HG02798 (cell line): ENCODE results near the gene MTIF3.

Experiments
- ATAC-seq: cut with Tn5 transposase; IDR thresholded peaks from one replicate; pipeline ENCODE4 v1.9.1; 2021; ENCODE audit warnings: mild to moderate bottlenecking; ENCODE audit not compliant: unreplicated experiment, poor library complexity

Gene MTIF3

GRCh38 chr13:27449936-27450828, at the start of gene MTIF3:
Gene MTIF3 (minus strand): TSS chr13:27450564. CDS start chr13:27440448, 10,116 bp downstream.
- ATAC-seq: peak; percentile 89

DNA sequence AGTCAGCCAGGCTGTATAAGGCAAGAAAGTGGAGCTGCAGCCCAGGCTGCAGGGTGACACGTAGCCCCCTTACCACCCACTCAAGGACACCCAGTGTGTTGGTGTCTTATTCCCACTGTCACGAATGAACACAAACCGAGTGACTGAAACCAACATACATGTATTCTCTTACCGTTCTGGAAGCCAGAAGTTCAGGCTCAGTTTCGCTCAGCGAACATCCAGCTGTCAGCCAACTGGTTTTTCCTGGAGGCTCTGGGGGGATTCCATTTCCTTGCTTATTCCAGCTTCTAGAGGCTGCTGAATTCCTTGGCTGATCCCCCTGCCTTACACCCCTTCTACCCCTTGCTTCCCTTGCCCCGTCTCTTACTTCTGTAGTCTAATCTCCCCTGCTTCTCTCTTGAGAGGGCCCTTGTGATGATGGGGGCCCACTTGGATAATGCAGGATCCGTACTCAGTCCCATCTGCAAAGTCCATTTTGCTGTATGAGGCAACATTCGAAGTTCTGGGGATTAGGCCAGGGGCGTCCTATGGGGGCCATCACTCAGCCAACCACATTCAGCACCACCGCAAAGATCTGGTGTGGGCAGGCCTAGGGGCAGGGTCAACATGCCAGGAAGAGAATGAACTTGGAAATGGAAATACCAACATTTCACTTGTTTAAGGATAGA, 47.3 kb upstream of the MTIF3 start:
- ATAC-seq: no peak

GRCh38 chr13:27496536-27497273, 46.3 kb upstream of the MTIF3 start:
- ATAC-seq: no peak

GRCh38 chr13:27496006-27496405, 45.6 kb upstream of the MTIF3 start:
- ATAC-seq: no peak

DNA sequence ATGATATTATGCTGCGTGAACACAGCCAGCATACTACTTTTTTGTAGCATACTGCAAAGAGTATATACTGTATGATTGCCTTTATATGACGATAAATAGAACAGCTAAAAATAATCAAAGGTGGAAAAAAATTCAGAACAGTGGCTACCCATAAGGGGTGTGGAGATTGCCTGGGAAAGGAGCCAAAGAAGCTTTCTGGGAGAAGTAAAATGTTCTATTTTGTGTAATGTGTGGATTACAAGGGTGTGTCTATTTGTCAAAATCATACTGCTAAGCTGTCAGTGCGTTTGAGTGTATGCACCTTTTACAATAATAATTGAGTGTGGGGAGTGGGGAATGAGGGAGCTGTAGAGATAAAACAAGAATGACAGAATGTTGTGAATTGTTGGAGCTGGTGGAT, 45.2 kb upstream of the MTIF3 start:
- no peak for ATAC-seq

- no peak for ATAC-seq
Measured at GRCh38 chr13:27493981-27494380, 43.6 kb upstream of the MTIF3 start.

- ATAC-seq: no peak
Measured at GRCh38 chr13:27489456-27489855, 39.1 kb upstream of the MTIF3 start.

GRCh38 chr13:27487776-27488175, 37.4 kb upstream of the MTIF3 start:
- ATAC-seq: no peak

DNA sequence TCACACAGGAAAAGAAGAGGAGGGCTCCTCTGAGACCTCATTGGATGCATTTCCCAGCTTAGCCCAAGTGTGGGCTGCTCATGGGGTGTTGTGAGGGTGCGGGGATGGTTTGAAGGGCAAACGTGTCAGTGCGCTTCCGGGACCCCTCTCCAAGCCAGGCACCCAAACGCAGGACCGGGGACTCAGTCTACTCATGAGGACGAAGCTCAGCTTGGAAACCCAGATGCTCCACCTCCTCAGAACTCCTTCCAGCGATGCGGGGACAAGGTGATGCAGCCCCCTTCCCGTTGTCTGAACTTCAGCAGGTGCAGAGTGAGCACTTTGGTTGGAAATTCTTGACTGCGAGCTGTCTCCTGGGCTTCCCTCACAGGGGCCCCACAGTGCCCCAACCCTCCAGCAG, 33.1 kb upstream of the MTIF3 start:
- no peak for ATAC-seq

GRCh38 chr13:27482983-27483382, 32.6 kb upstream of the MTIF3 start:
- ATAC-seq: peak; percentile 91

DNA sequence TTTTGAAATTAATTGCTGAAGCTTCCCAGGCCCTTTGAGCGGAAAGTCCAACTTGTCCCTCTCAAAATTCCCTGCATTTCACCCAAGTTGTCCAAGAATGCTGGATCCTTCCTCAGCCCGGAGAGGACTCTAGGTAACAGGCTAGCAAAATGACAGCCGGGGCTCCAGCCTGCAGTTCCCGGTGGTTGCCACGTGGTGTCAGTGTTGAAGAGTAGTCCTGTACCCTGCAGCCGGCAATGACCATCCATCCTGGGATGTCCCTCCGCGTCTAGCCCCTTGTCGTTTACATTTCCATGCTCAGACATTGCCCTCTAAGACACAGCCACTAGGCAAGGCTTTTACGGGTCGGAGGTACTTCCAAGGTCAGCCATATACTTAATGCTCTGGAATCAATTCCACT, 31.4 kb upstream of the MTIF3 start:
- ATAC-seq: no peak

DNA sequence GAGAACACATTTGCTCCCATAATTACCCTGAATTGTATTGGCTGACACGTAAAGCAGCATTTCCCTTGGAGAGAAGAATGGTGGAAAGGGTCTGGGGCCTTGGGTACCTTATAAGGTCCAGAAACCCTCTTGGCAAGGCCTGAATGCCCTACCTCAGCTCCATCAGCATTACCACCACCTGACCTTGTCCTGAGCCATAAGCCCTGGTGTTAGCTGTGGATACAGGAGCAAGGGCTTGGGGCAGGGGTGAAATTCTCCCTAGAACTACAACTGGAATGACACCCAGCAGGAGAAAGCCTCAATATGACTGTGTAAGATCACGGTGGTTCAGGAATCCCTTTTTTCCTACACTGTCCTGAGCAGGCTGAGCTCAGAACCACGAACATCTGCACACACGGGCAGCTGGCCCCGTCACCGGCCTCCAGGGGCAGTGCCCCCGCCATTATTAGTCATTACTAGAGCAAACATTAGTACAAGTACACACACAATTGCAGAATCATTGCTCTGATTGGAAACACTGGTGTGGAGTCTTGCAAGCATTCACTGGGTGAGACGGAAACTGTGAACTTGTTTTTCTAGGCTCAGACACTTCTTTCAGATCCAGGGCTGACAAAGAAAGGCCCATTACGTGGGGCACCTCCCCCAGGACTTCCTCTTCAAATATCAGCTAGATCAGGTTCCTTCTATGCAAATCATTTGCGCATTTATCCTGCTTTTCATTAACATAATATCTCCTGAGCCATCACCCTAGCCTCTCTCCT, 26.8 kb upstream of the MTIF3 start:
- ATAC-seq: peak; percentile 73

- ATAC-seq: no peak
Measured at GRCh38 chr13:27474751-27475268, 24.4 kb upstream of the MTIF3 start.

DNA sequence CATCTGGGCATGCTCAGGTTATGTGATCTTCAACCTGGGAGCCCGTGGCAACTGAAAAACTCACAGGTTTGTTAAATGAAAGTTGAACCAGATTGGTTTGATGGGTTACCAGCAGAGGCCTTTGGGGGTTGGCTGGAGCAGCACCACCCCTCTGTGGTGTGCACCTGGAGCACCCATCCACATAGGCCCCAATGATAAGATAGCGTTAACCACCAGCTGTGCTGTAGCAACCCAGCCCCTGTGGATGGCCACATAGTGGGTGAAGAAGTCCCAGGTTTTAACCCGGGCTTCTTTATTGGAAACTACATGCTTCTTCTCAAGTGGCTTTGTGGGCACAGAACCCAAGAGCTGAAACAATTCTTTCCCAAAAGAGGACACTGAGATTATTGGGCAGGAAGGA, 22.6 kb upstream of the MTIF3 start:
- ATAC-seq: no peak

DNA sequence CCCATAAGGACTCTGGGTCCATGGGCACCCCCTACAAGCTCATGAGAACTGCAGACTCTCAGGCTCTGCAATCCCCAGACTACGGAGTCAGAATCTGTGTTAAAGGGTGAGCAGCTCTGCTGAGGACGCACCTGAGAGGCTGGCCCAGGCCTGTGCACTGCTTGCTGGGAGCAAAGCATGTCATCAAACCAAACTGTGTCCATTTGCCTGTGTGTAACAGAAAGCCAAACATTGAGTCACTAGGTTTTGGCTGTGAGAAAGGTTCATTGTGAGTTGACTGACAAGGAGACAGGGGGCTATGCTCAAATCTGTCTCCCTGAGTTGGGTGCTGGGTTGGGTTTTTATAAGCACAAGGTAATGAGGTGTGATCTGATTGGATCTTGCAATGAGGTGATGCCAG, 22.1 kb upstream of the MTIF3 start:
- no peak for ATAC-seq

- no peak for ATAC-seq
Measured at GRCh38 chr13:27470075-27470820, 19.9 kb upstream of the MTIF3 start.

DNA sequence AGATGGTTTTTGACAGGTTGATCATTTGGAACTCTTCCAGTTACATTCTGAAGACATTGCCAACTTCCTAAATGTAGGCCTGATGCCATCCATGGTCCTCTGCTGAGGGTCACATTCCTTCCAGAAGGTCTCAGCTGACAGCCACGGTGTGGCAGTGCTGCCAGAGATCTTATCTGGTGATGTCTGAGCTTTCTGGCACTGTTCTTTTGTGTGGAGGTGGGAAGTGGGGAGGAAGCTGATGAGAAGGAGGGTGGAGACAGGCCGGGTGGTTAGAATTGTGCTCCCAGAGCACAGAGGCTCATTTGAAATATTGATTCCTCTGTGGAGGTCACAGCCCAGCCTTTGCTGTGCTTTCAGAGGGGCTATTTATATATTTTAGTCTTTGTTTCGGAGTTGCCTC, 16.1 kb upstream of the MTIF3 start:
- ATAC-seq: no peak

GRCh38 chr13:27465611-27466010, 15.2 kb upstream of the MTIF3 start:
- no peak for ATAC-seq

GRCh38 chr13:27463500-27463899, 13.1 kb upstream of the MTIF3 start:
- no peak for ATAC-seq
